Stimulated activated CD4-positive, alpha-beta T cell treated with anti-CD3 and anti-CD28 coated beads, Interleukin-15, amount 100 ng/mL, for 1 hour (primary cell): ENCODE data around the gene FAM120B.

Experiments used
- DNase-seq, 2 donors: peaks; one replicate each; pipeline ENCODE4 v3.0.0-alpha.2; 2020; ENCODE audit warnings: low read depth in 1 of 2, low spot score in 1 of 2

The FAM120B gene

DNA sequence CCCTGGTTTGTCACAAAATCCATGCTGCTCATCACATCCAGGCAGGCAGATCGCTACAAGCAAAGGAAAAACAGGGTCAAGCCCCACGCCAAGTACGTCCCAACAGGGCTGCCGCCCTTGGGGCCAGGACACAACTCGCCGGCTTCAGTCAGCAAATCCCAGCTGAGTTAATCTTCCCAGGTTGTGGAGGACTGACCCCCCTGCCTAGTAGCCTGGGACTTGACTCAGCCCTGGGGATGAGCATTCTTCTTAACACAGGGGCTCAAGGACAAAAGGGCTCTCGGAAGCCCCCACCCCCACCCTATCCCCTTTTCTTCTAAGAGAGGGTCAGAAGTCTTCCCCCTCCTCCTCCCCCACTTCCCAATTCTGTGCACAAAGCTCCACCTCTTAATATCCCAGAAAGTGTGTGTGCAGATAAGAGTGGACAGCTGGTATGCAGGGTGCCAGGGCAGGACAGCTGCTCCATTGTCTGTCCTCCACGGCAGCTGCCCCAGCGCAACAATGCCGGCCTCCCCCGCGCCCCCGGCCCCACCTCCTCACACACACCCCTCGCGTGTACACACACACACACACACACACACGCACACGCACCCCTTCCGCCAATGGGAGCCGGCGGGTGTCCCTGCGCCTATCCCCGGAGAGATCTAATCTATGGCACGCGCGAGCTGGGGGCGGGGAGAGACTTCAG is 20.2 kb upstream of the FAM120B start:
- DNase-seq: no peak

DNA sequence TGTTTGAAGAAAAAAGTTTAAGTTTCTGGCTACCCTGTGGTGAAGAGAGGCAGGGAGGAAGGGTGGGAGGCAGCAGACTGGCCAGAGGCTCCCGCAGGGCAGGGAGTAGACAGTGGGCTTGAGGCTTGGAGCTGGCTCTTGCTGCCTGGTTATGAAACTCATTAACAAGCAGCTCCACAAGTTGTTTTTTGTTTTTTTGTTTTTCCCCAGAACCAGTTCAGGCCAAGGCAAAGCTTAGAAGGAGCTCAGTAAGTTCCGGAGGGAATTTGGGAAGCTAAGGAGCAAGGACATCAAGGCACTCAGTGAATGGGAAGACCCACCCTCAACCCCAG is 19.7 kb upstream of the FAM120B start:
- DNase-seq: no peak

DNA sequence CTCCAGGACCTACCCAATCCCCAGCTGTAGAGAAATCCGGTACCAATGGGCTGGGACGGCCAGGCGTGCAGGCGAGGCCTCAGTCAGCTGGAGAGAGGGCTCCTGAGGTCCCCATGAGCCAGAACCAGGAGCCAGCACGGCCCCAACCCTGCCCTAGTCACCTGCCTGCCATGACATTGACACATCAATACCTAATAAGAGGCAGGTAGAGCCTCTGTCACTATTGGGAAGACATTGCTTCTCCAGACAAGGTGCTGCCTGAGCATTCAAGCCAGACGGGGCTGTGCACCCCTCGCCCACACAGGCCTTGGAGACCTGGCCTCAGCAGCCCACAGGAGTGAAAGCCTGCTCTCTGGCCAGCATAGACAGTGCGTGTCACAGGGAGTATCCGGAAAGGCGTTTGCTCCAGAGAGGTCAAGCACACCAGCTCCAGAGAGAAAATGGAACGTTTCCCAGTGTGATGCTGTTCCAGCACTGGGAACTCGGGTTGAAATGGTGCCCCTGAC is 19.1 kb upstream of the FAM120B start:
- no peak for DNase-seq

DNA sequence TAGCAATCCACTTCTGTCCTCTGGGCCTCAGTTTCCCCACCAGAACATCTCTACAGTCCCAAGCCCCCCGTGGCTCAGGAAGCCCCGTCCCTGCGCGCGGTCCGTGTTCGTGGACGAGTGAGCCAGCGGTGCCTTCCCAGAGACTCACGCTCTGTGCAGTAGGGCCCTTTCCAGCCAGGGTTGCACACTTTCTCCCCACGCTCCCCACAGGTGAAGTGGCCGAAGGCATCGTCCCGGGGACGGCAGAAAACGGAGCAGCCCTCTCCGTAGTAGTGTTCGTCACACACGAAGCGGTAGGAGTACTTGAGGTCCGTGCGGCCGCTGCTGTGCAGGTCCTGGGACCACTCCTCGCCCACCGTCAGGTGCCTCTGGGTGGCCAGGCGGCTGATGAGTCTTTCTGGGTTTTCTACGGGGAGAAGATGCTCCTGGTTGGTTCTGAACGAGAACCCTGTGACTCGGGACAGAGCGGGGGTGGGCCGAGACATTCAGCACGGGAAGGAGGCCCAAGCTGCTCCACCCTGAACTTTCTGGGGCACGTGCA is 18.4 kb upstream of the FAM120B start:
- DNase-seq: no peak

DNA sequence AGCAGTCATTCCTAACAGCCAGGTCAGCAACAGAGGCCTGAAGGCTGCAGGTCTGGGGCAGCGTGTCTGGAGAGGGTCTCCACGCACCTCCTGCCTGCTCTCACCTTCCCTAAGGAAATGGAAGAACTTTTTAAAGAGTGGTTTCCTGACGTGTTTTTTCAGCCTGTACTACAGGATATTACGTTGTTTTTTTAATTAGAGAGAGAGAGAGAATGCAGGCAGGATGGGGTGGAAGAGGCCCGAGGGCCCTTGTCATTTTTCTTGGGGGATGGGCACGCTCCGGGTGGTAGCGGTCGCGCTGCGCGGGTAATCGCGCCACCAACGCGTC is 17.7 kb upstream of the FAM120B start:
- DNase-seq: no peak

DNA sequence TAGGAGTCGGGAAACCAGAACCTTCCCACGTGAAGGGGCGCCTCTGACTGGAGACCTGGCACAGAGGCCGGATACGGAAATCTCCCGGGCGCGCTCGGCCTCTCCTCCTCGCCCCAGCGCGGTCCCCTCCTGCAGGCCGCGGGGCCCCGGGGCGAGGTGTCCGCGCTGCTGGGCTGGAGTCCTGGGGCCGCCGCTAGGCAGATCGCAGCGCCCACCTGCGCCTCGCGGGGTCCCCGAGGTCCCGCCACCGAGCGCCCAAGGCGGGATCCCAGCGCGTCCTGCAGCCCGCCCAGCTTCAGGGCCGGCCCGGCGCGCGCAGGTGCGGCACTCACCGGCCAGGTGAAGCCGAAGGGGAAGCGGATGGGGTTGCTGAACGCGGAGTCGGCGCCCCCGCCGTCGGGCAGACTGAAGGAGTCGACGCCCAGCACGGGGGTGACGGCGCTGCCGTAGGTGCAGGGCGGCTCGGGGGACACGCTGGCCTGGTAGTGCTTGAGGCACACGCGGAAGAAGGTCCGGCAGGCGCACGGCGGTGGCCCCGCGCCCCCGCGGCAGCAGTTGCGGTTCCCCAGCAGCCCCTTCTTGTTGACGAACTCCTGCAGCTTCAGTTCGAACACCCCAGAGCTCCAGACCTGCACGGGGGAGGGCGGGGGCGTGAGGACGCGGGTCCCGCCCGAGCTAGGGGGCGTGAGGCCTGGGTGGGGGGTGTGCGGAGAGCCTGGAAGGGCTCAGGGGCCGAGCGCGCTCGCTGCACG is 17.2 kb upstream of the FAM120B start:
- no peak for DNase-seq

DNA sequence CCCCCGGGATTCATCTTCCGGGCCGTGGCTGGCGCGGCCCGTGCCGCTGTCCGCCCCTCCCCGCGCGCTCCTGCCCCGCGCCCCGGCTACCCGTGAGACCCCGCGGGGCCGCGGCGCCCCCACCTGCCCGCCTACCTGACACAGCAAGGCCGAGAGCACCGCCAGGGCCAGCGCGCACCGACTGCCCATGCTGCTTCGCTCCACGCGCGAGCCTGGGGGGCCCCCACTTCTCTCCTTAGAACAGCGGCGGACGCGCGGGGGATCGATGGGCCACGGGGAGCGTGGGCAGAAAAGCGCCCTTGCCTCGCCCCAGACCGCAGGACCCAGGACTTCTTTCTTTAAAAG is 16.6 kb upstream of the FAM120B start:
- DNase-seq: no peak

DNA sequence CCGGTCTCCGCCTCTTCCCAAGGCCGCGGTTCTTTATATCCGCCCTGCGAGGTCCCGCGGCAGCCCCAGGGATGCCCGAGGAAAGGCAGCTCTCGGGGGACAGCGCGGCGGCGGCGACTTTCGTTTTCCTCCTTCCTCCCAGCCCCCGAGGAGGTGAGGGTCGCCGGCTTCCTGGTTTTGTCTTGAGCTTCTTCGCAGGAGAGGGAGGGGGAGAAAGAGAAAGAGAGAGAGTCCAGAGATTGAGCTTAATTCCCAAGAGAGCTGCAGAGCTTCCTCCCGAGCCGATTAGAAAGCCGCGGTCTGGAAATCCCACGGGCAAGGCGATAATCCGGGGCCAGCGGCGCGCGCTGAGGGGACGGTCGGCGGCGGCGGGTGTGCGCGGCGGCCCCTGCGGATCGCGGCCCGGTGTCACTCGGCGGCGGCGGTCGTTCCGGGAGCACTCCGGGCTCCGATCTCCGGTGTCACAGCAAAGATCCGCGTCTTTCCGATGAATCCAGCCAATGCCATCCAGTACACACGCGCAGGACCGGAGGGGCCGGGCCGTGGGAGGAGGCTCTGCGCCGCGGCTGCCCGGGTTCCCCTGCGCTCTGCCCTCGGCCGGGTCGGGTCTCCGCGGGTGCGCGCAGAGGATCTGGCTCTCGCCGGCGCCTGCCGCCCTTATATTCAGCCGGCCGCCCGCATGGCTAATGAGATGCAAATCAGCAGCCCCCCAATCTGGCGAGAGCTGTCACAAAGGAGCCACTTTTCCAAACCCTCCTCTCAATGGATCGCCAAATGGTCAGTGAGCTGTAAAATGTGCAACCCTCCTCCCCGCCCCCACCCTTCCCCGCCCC is 16.0 kb upstream of the FAM120B start, which contains the start of gene DLL1:
TSS of gene DLL1 (minus strand) at position 783 of the 833 bp plus-strand sequence. CDS start 939 bp downstream, outside the sequence.
- no peak for DNase-seq

DNA sequence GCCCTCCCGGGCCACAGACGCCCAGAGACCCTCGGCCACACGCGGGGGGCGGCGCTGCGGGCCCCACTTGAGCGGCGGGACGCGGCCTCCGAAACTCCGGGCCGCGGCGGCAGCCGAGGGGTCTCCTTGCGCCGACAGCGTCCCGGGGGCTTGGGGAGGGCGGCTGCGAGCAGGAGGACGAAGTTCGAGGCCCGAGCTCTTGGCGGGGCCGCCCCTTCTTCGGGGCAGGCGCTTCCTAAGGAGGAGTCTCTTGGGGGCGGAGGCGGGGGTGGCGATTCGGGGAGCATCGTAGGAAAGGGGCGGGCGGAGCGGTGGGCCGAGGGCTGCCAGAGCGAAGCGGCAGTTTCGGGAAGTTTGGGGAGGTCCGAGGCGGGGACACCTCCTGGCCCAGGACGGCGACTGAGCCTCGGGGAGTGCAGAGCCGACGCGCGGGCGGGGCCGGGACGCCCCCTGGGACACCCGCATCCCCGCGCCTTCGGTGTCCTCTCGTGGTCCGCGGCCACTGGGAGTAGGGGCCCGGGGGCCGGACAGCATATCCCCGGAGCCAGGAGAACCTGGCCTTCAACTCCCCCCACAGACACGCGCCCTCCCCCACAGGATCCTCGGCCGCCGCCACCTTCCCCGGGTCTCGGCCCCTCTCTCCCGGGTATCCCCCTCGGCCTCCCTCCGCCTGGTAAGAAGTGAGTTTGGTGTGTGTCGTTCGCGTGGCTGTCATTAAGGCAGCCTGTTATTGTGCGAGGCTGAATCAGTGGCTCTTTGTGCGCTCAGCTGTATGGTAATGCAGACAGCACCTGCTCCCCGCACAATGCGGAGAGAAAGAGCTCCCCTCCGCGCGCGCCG is 15.1 kb upstream of the FAM120B start:
- DNase-seq: no peak

DNA sequence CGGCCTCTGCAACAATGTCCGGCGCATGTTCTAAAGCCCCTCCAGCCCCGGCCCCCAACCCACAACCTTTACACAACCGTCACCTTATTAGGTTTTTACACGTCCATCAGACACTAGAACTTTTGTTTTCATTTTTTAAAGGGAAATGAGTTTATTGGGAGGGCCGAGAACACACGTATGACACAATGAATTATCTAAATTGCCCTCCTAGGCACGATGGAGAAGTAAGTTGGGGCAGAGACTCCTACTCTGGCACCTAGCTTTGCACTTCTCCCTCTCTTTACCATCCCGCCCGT is 14.5 kb upstream of the FAM120B start:
- no peak for DNase-seq

DNA sequence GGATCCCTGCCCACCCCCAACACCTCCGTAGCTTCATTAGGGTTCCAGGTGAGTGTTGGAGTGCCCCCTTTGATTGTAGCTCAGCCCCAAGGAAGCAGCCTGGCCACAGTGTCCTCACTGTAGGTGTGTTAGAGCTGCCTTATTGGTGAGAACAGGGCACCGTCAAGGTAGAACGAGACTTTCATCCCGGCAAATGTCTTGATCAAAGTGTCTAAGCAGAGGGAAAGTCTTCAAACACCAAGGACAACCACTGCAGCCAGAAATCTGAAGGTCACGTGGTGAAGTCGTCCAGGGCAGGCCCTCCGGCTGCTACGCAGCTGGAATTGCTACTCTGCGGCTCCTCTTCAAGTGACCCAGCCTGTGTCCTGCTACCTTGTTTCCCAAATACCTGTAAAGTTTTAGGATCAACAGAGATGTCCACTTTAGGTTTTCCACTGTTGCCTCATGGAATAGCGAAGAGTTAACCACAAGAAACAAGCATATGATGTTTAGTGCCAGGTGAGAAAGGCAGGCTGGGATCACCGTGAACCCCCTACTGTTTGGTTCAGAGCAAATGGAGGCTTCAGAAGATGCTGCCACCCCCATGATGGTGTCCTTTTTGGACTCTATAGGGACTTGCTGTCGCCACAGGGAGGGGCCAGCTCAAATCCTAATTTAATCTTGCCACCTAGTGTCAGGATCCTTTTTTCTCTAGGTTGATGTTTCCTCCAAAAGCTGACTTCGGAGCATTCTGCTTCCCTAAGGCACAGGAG is 14.0 kb upstream of the FAM120B start:
- no peak for DNase-seq

DNA sequence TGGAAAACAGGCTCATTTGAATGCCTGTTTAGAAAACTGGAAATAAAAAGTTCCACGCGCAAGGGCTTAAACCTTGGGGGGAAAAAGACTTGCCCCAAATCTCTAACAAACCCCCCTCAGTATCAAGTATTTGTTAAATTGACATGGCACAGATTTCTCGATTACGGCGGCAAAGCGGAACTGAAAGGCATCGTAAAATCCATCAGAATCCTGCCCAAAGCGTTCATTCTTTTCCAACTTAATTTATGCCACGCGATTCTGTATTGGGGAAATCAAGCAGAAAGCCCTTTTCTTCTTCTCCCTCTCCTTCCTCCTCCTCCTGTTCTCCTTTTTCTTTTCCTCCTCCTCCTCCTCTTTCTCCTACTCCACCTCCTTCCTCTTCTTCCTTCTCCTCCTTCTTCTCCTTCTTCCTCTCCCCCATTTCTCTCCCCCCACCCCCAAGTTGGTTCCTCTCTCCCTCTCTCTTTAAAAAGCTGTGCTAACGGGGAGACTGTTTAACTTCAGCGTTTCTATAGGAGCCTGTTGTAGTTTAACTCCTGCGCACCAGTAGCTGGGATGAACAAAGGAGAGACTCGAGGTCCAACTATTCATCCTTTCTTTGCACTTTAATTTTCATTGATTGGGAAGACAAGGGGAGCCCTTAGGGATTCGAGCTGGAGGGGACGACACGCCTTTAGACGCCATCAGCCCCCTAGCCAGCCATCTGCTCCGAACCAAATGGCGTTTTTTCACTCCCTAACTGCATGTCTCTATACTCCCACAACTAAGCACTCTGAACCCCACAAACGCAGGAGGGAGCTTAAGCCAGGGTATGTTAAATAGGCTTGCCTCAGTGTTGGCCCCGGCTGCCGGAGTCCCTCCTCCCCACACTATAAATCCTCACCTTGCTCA is 13.0 kb upstream of the FAM120B start:
- no peak for DNase-seq

DNA sequence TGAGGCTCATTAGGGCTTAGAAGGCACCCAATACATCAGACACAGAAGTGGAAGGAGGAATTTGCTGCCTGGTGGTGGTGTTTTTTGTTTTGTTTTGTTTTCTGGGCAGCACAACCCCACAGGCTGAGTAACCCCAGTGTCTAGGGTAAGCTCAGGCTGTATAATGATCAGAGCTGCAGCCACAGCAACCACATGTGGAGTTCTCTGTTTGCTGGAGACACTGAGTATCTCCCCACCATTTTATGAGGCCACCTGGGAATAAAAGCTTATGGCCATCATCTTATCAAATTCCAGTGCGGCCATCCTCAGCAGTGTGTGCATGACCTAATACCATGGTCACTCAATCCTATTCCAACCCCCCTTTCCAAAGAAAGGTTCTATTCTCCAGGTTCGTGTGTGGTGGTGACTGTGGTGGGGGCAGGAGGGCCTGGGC is 12.2 kb upstream of the FAM120B start:
- no peak for DNase-seq

DNA sequence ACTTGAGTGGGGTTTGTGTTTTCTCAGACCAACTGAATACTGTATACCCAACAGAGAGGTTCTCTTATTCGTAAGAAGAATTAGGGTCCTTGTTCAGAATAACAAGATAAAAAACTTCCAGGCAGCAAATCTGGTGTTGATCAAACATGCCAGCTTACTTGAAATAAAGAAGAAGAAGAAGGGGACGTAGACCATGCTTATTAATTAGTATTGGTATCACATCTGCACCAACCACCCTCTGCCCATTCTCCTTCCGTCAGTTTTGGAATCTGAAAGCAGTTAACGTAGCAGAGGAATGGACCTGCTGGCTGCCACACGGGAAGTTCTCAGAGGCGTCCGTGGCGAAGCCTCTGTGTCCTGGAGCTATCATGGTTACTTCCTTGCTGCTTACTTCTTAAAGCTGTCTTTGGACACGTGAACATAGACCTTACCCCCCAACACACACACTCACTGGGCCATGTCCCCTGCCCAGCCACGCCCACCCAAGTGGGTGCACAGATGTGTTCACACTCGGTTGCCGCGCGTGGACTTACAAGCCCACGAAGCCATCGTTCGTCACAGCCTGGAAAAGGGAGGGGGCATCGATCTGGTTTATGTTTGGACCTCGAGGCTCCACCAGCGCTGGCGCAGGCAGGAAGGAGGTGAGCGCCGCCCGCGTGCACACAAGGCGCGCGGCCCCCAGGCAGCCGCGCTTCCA is 11.6 kb upstream of the FAM120B start:
- DNase-seq: no peak

DNA sequence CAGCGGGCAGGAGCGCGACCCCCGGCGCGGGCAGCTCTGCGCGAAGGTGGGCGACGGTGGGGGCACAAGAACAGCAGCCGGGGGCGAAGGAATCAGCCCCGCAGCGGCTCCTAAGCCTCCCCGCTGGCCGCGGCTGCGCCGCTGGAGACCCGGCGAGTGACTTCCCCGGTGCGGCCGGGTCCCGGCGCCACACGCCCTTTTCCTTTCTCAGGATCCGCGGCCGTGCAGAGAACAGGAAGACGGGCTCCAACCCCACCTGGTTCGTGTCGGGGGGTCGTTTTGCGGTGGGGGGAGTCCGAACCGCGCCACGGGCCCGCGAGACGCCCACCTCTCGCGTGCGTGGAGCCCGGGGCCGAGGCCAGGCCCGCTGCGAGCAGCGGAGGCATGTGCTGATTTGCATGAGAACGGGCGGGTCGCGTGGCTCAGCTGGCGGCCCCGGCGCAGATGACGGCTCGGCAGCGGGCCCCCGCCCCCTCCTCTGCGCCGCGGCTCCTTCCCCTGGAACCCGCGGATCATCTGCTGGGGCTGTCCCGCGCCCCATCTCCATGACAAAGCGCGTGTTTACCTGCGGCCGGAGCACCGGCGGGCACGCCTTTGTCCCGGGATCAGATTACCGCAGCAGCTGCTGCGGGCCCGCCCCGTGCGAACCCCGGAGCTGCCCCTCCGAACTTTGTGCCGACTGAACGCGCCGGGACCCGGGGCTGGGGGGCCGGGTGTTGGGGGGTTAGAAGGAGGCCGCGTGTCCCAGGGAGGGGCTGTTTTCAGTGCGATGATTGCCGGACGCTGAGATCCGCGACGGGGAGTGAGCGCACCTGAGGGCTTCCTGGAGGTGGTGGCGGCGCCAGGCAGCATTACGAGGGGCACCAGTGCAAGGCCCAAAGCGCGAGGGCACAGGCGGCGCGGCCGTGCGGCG is 10.8 kb upstream of the FAM120B start:
- DNase-seq: peak in 1 of 2 donors; percentile 40

DNA sequence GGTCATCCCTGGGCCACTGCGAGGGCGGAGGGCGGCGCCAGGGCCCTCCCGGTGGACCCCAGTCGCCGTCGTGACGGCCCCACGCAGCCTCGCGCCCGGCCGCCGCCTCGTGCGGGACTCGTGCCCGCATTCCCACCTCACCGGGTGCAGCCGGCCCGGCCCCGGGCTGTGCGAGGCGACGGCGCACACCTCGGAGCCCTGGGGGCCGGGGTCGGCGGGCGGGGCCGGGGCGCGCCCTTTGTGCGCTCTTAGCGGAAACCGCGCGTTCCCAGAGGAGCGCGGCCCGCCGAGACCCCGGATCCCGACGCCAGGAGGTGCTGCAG is 10.2 kb upstream of the FAM120B start:
- DNase-seq: no peak

DNA sequence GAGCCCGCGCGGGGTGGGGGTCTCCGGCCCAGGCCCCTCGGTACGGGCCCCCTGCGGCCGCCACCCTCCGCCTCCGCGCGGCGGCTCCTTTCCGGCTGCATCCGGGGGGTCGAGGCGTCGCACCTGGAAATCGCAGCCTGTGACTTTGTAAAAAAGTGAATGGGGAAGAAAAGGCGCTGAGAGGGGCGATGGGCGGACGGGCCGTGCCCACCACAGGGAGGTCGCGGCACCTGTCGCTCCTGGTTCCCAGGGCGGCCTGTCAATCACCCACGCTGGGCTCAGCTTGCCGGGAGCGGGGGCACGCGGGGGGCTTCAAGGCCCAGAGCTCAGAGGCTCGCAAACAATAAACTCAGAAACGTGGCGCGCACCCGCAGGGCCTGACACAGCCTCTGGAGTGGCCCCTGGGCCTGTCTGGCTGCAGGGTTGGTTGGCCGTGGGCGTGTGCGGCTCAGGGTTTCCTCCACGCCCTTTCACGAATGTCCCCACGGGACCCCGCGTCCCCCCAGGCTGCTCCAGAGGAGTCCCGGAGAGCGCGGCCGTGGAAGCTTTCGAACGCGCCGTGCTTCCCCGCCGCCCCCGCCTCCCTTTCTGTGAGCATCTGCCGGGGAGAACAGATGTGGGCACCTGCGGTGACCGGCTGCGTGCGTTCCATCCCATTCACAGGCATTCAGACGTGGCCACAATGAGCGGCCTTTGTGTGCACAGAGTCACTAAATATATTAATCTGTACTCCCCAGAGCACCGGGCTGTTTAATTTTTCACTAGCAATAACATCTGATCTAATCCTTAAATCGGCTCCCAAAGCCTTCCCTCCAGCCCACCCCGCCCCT is 9.6 kb upstream of the FAM120B start:
- no peak for DNase-seq
